Tibial nerve (tissue), 4 donors: ENCODE measurements around the gene GSTM2.
"Not testable (repeated sequence)": the region's sequence is repeated elsewhere in the genome, so short reads cannot be mapped to it uniquely, and the experiment has no call there.

Experiments
- CTCF ChIP-seq, 5 experiments: fragments of 200-600 bp in 3 of 5; fragments of 450-650 bp in 2 of 5; sonication (generic) in 3 of 5; IDR thresholded peaks; one replicate each; pipeline ENCODE4 v1.5.1; 2016 to 2019; ENCODE audit warnings: antibody characterized with exemption in 5 of 5, mild to moderate bottlenecking in 3 of 5, moderate library complexity in 2 of 5
- EP300 ChIP-seq, 2 donors: sonication (generic); formaldehyde crosslinking; IDR thresholded peaks; one replicate each; pipeline ENCODE4 v1.6.1; 2017; ENCODE audit warnings: antibody characterized with exemption in 2 of 2, mild to moderate bottlenecking in 1 of 2
- POLR2A ChIP-seq, 2 donors: fragments of 450-650 bp; IDR thresholded peaks; one replicate each; pipeline ENCODE4 v1.6.1; 2017; ENCODE audit warnings: antibody characterized with exemption in 2 of 2, mild to moderate bottlenecking in 2 of 2, moderate library complexity in 2 of 2

- not testable (repeated sequence) for TF ChIP-seq POLR2A, CTCF, EP300 (IDR thresholded peaks at IDR 0.05)
Observed at GRCh38 chr1:109684777-109685176, 16.9 kb downstream of the GSTM2 start.
